ENCODE data around the gene CRTC1. TPM values are rescaled to one million over a fixed set of nuclear protein-coding genes. Genes with fewer than 3 reads are reported as not detected.
"Not testable (repeated sequence)": the region's sequence is repeated elsewhere in the genome, so short reads cannot be mapped to it uniquely, and the experiment has no call there.

Gene CRTC1
- total and polyA plus RNA-seq, 5 donors: 9.2 to 15.1 (median 12.9) TPM

DNA sequence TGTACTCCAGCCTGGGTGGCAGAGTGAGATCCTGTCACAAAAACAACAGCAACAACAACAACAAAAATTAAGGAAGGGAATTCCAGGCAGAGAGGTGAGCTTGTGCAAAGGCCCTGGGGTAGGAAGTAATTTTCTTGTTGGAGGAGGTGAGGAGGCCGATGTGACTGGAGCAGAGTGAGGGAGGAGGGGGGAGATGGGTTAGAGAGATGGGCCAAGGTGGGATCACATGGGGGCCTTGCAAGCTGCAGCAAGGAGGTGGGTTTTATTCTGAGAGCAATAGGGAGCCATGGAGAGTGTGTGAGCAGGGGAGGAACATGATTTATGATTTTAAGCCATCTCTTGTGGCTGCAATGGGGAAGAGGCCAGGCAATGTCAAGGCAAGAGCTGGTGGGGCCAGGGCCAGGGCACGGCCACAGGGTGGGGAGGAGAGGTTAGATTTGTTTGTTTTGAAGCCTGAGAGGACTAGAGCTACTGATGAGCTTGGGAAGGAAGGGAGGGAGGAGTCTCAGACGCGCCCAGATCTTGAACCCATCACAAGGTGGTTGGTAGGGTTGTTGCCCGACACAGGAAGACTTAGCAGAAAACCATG lies 120.2 kb downstream of the CRTC1 start:
- ATAC-seq (no peak), DNase-seq (peak in 1 of 3 donors; percentile 13)
- Histone ChIP-seq H3K27ac (ENCODE audit: low read length) (no peak overlapping the region), H3K9me3 (ENCODE audit: control insufficient read depth, low read length) (no peaks in the 10 kb centered on the region), H3K4me3 (ENCODE audit: low read length) (no peak overlapping the region), H3K4me1 (ENCODE audit: control insufficient read depth, insufficient read depth, low read length) (no peaks in the 10 kb centered on the region), H3K27me3 (ENCODE audit: control insufficient read depth, insufficient read depth) (no peaks in the 10 kb centered on the region)
- 83% methylated on average over 5 of the region's 5 CpGs for WGBS
- intact Hi-C loops (cut with DNase I): no loop called here

DNA sequence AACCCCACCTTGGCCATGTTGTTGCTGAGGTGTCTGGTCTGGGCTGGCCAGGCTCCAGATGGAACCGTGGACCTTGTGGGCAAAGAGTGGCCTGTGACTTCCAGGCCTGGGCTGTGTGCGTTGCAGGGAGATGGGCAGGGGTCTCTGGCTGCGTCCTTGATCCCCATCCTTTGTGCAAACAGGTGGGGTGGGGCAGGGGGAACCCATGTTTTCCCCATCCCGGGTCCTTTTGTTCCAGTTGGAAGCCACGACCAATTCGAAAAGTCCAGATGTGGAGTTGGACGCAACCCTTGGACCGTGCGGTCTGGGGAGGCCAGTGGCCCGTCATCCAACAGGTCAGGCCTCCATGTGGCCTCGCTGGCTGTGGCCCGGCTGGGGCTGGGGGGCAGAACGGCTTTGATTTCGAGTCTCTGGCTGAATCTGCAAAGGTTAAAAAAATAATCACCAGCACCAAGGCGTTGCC lies 120.7 kb downstream of the CRTC1 start:
- intact Hi-C loops (cut with DNase I): no loop called here
- H3K9me3 ChIP-seq (ENCODE audit: control insufficient read depth, low read length): no peaks in the 10 kb centered on the region
- no peak for ATAC-seq
- no peaks in the 10 kb centered on the region for H3K4me1 ChIP-seq (ENCODE audit: control insufficient read depth, insufficient read depth, low read length)
- H3K27ac ChIP-seq (ENCODE audit: low read length): no peak overlapping the region
- no peaks in the 10 kb centered on the region for H3K27me3 ChIP-seq (ENCODE audit: control insufficient read depth, insufficient read depth)
- 90% methylated on average over 15 of the region's 15 CpGs for WGBS
- no peak overlapping the region for H3K4me3 ChIP-seq (ENCODE audit: low read length)
- peak in 1 of 3 donors; percentile 31 for DNase-seq

DNA sequence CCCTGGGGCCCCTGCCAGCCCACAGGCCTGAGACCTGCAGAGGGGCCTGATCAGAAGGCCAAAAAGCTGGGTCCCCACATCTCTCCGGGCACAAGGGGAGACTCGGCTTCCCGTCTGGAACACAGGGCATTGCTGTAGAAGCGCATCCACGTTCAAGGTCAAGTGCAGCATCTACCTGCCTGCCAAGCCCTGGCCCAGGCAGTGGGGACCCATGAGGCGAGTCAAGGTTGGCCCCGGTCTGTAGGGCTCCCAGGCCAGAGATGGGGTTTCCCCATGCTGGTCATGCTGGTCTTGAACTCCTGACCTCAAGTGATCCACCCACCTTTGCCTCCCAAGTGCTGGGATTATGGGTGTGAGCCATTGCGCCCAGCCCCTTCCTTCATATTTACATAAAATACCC lies 121.2 kb downstream of the CRTC1 start:
- Histone ChIP-seq H3K27ac (ENCODE audit: low read length) (no peak overlapping the region), H3K9me3 (ENCODE audit: control insufficient read depth, low read length) (no peaks in the 10 kb centered on the region), H3K4me3 (ENCODE audit: low read length) (no peak overlapping the region), H3K4me1 (ENCODE audit: control insufficient read depth, insufficient read depth, low read length) (no peaks in the 10 kb centered on the region), H3K27me3 (ENCODE audit: control insufficient read depth, insufficient read depth) (no peaks in the 10 kb centered on the region)
- ATAC-seq (no peak), DNase-seq (peak in 1 of 3 donors; percentile 33)
- WGBS: 94% methylated on average over 8 of the region's 8 CpGs
- intact Hi-C loops (cut with DNase I): no loop called here

DNA sequence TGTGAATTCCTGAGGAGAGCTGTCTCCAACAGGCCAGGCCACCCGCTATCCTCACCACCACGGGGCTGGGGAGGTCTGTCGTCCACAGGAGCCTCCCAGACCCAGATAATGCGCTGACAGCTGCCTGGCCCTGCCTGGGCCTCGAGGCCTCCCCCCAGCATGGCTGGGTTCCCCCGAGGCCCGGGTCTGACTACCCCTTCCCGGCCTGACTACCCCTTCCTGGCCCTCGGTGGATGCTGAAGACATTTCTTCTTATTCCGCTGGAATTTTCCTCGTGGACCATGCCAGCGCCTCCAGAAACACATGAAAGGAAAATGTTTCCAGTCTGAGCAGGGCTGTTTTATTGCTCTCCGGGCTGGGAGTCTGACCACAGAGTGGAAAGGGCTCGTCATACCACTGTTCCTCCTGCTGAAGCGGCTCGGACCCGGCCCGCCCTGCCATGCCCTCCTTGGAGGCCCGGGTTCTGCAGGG lies 124.4 kb downstream of the CRTC1 start:
- 61% methylated on average over 19 of the region's 19 CpGs for WGBS
- no peak overlapping the region for H3K27ac ChIP-seq (ENCODE audit: low read length)
- H3K4me3 ChIP-seq (ENCODE audit: low read length): no peak overlapping the region

DNA sequence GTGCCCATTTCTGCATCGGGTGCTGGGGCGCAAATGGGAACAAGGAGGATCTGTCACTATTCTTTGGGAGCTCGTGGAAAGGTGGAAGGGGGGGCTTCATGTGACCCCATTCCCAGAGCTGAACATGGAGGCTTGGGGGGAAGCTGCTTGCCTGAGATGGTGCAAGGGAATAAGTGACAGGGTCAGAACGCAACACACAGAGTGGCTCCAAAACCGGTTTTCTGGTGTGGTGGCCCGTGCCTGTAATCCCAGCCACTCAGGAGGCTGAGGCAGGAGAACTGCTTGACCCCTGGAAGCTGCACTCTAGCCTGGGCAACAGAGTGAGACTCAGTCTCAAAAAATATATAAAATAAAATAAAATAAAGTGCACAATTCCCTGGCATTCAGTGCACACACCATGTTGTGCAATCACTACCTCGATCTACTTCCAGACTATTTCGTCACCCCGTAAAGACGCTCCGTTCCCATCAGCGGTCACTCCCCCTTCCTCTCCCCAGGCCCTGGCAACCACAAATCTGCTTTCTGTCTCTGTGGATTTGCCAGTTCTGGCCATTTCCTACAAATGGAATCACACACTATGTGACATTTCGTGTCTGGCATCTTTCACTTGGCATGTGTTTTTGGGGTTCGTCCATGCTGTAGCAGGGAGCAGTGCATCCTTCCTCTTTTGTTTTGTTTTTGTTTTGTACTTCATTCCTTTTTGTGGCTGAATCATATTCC lies 125.8 kb downstream of the CRTC1 start:
- Histone ChIP-seq H3K4me1 (ENCODE audit: control insufficient read depth, insufficient read depth, low read length) (no peaks in the 10 kb centered on the region), H3K27ac (ENCODE audit: low read length) (peak overlapping the region; percentile 63), H3K27me3 (ENCODE audit: control insufficient read depth, insufficient read depth) (no peaks in the 10 kb centered on the region), H3K4me3 (ENCODE audit: low read length) (no peak overlapping the region), H3K9me3 (ENCODE audit: control insufficient read depth, low read length) (no peaks in the 10 kb centered on the region)
- DNase-seq (peak; percentile 73 to 84 (median 77)), ATAC-seq (peak; percentile 71 to 86)
- intact Hi-C loops (cut with DNase I): no loop called here
- WGBS: 55% methylated on average over 14 of the region's 14 CpGs

More for the DNA sequence above, 124.4 kb downstream of the CRTC1 start:
- DNase-seq (peak; percentile 73 to 88 (median 86)), ATAC-seq (peak; percentile 81 to 86)
- Histone ChIP-seq H3K4me1 (ENCODE audit: control insufficient read depth, insufficient read depth, low read length) (no peaks in the 10 kb centered on the region), H3K9me3 (ENCODE audit: control insufficient read depth, low read length) (no peaks in the 10 kb centered on the region), H3K27me3 (ENCODE audit: control insufficient read depth, insufficient read depth) (no peaks in the 10 kb centered on the region)
- intact Hi-C loops (cut with DNase I): no loop called here

DNA sequence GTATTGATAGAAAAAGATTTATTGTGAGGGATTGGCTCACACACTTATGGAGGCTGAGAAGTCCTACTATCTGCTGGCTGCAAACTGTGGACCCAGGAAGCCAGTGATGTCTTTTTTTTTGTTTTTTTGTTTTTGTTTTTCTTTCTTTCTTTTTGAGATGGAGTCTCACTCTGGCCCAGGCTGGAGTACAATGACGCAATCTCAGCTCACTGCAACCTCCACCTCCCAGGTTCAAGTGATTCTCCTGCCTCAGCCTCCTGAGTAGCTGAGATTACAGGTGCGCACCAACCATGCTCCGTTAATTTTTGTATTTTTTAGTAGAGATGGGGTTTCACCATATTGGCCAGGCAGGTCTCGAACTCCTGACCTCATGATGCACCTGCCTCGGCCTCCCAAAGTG lies 128.2 kb downstream of the CRTC1 start:
- H3K27me3 ChIP-seq (ENCODE audit: control insufficient read depth, insufficient read depth); ATAC-seq; H3K9me3 ChIP-seq (ENCODE audit: control insufficient read depth, low read length); H3K4me3 ChIP-seq (ENCODE audit: low read length); intact Hi-C loops (cut with DNase I); H3K27ac ChIP-seq (ENCODE audit: low read length); H3K4me1 ChIP-seq (ENCODE audit: control insufficient read depth, insufficient read depth, low read length); DNase-seq: not testable (repeated sequence)
- WGBS: 95% methylated on average over 5 of the region's 5 CpGs

DNA sequence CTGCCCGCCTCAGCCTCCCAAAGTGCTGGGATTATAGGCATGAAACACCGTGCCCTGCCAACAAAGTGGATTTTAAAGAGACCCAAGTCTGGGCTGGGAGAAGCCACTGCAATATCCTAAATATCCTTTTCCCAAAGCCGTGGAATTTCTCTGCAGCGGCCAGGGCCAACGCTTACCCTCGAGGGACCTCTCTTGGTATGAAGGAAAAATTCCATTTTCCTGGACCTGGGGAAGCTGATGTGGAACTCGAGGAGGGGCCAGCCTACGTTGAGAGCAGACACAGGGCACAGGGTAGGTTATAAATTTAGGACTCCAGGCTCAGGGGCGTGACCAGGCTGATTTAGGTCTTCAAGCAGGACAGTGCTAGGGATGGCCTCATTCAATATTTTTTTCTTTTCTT lies 130.6 kb downstream of the CRTC1 start:
- Histone ChIP-seq H3K27me3 (ENCODE audit: control insufficient read depth, insufficient read depth) (no peaks in the 10 kb centered on the region), H3K9me3 (ENCODE audit: control insufficient read depth, low read length) (no peaks in the 10 kb centered on the region), H3K4me3 (ENCODE audit: low read length) (no peak overlapping the region), H3K4me1 (ENCODE audit: control insufficient read depth, insufficient read depth, low read length) (no peaks in the 10 kb centered on the region), H3K27ac (ENCODE audit: low read length) (no peak overlapping the region)
- intact Hi-C loops (cut with DNase I): no loop called here
- DNase-seq: peak; percentile 62 to 83 (median 70)
- WGBS: 43% methylated on average over 9 of the region's 9 CpGs
- ATAC-seq: peak; percentile 44 to 54

DNA sequence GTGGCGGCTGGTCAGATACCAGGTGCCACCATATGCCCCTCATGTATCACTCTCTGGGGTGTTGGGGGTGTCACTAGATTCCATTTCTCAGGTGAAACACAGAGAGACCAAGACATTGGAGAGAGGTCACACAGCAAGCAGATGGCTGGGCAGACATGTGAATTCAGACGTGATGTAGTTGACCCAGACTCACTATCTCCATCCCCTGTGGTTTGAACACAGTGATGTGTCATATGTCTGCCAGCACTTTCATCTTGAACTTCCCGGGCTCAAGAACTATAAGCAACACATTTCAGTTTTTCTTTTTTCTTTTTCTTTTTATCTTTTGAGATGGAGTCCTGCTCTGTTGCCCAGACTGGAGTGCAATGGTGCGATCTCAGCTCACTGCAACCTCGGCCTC lies 132.2 kb downstream of the CRTC1 start:
- WGBS: 86% methylated on average over 5 of the region's 5 CpGs
- Histone ChIP-seq H3K27me3 (ENCODE audit: control insufficient read depth, insufficient read depth) (no peaks in the 10 kb centered on the region), H3K4me1 (ENCODE audit: control insufficient read depth, insufficient read depth, low read length) (no peaks in the 10 kb centered on the region), H3K4me3 (ENCODE audit: low read length) (no peak overlapping the region), H3K9me3 (ENCODE audit: control insufficient read depth, low read length) (no peaks in the 10 kb centered on the region), H3K27ac (ENCODE audit: low read length) (no peak overlapping the region)
- ATAC-seq (no peak), DNase-seq (no peak)
- intact Hi-C loops (cut with DNase I): no loop called here

DNA sequence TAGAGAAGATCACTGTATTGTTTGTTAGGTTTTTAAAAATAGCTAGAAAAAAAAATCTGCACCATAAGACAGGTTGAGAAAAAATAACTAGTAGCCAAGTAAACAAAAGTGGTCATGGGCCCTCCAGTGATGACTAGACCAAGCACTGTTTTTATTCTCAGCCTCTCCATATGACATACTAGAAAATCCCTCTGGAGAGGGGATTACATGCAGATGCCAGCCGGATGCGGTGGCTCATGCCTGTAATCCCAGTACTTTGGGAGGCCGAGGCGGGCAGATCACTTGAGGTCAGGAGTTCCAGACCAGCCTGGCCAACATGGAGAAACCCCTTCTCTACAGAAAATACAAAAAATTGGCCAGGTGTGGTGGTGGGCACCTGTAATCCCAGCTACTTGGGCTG lies 133.2 kb downstream of the CRTC1 start:
- DNase-seq: peak in 1 of 3 donors; percentile 21
- H3K27me3 ChIP-seq (ENCODE audit: control insufficient read depth, insufficient read depth); ATAC-seq; H3K4me3 ChIP-seq (ENCODE audit: low read length); H3K4me1 ChIP-seq (ENCODE audit: control insufficient read depth, insufficient read depth, low read length); H3K9me3 ChIP-seq (ENCODE audit: control insufficient read depth, low read length); H3K27ac ChIP-seq (ENCODE audit: low read length); intact Hi-C loops (cut with DNase I): not testable (repeated sequence)
- 95% methylated on average over 4 of the region's 4 CpGs for WGBS

DNA sequence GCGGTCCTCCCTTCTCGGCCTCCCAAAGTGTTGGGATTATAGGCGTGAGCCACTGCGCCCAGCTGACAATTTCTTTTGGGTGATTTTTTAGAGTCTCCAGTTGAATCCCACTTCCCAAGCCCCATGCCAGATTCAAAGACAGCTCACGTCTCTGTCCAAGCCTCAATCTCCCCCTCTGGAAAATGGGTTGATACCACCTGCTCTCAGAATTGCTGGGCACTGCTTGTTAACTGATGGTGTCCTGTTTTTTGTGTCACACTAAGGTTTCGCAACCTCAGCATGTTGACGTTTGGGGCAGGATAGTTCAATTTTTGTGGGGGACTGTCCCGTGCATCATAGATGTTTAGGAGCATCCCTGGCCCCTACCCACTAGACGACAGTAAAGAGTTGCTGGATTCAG lies 134.1 kb downstream of the CRTC1 start:
- H3K4me3 ChIP-seq (ENCODE audit: low read length): no peak overlapping the region
- no peak for ATAC-seq
- whole genome bisulfite sequencing: 88% methylated on average over 9 of the region's 9 CpGs

DNA sequence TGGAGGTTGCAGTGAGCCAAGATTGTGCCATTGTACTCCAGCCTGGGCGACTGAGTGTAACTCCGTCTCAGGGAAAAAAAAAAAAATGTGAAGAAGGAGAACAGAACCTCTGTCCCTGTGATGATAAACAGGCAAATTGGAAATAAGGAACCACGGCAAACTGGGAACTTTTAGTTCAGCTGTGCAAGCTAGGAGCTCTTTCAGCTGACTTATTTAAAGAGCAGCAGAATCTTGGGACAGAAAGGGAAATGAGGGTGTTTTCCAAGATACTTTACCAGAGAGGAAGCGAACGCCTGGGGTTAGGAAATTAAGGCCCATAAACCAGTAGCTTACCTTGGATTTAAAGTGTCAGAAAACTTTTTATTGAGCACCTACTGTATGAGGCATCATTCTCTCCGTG lies 145.3 kb downstream of the CRTC1 start:
- no peak overlapping the region for H3K4me3 ChIP-seq (ENCODE audit: low read length)
- H3K4me1 ChIP-seq (ENCODE audit: control insufficient read depth, insufficient read depth, low read length): peaks cover under 1% of the 10 kb centered on the region
- 57% methylated on average over 6 of the region's 6 CpGs for WGBS
- H3K9me3 ChIP-seq (ENCODE audit: control insufficient read depth, low read length): no peaks in the 10 kb centered on the region
- H3K27ac ChIP-seq (ENCODE audit: low read length): no peak overlapping the region
- ATAC-seq (no peak), DNase-seq (no peak)
- no peaks in the 10 kb centered on the region for H3K27me3 ChIP-seq (ENCODE audit: control insufficient read depth, insufficient read depth)
- intact Hi-C loops (cut with DNase I): no loop called here

More for the DNA sequence above, 134.1 kb downstream of the CRTC1 start:
- Histone ChIP-seq H3K27me3 (ENCODE audit: control insufficient read depth, insufficient read depth) (no peaks in the 10 kb centered on the region), H3K27ac (ENCODE audit: low read length) (no peak overlapping the region), H3K9me3 (ENCODE audit: control insufficient read depth, low read length) (no peaks in the 10 kb centered on the region), H3K4me1 (ENCODE audit: control insufficient read depth, insufficient read depth, low read length) (no peaks in the 10 kb centered on the region)
- intact Hi-C loops (cut with DNase I): no loop called here
- DNase-seq: no peak

Measured in right cardiac atrium (tissue), 5 donors.